ENCODE data around the gene COL4A3.

Gene COL4A3

GRCh38 chr2:227312579-227312978 lies 148.2 kb downstream of the COL4A3 start:
- H2BK5ac ChIP-seq (ENCODE audit: low read depth, low read length, poor library complexity, severe bottlenecking) = no peak overlapping the region
- H3K36me3 ChIP-seq (ENCODE audit: control insufficient read depth in 1 of 2, insufficient read depth in 2 of 2, low read depth in 1 of 2, low read length in 2 of 2) = no peaks in the 10 kb centered on the region
- no peak overlapping the region for H3K14ac ChIP-seq (ENCODE audit: low read length in 2 of 2)
- no peak overlapping the region for H2AK5ac ChIP-seq (ENCODE audit: low read length, severe bottlenecking)
- H3K4me2 ChIP-seq (ENCODE audit: low read length, poor library complexity, severe bottlenecking) = no peak overlapping the region
- H3K4ac ChIP-seq (ENCODE audit: low read depth in 1 of 2, low read length in 2 of 2) = no peak overlapping the region
- H2AFZ ChIP-seq (ENCODE audit: low read depth, low read length) = no peak overlapping the region
- H3K9ac ChIP-seq (ENCODE audit: low read length) = no peak overlapping the region
- no peak overlapping the region for H3K18ac ChIP-seq (ENCODE audit: low read depth in 1 of 2, low read length in 2 of 2)
- H3K4me3 ChIP-seq (ENCODE audit: insufficient read depth in 1 of 2, low read depth in 1 of 2, low read length in 2 of 2) = no peak overlapping the region
- H3K9me3 ChIP-seq (ENCODE audit: control insufficient read depth, low read length) = no peaks in the 10 kb centered on the region
- H3K4me1 ChIP-seq (ENCODE audit: control insufficient read depth, insufficient read depth, low read depth, low read length) = peaks cover 4% of the 10 kb centered on the region
- no peak for DNase-seq
- no CpG with 5 or more reads among the region's 2 CpGs for WGBS
- H4K8ac ChIP-seq (ENCODE audit: low read length) = no peak overlapping the region
- H2BK12ac ChIP-seq (ENCODE audit: low read length in 2 of 2) = no peak overlapping the region
- H3K23ac ChIP-seq (ENCODE audit: low read length in 2 of 2) = no peak overlapping the region
- no peaks in the 10 kb centered on the region for H3K27me3 ChIP-seq (ENCODE audit: control insufficient read depth in 1 of 2, insufficient read depth in 1 of 2, low read length in 2 of 2)
- no peak overlapping the region for H3K27ac ChIP-seq (ENCODE audit: low read length, poor library complexity, severe bottlenecking)
- H4K91ac ChIP-seq (ENCODE audit: low read length) = no peak overlapping the region
- H3K79me1 ChIP-seq (replicated peaks; ENCODE audit: low read length, poor library complexity, severe bottlenecking) = no peaks in the 10 kb centered on the region
- H2BK15ac ChIP-seq (ENCODE audit: low read depth, poor library complexity, severe bottlenecking) = no peak overlapping the region
- H2BK120ac ChIP-seq (ENCODE audit: low read depth, low read length) = no peak overlapping the region

- Histone ChIP-seq H2BK12ac (ENCODE audit: low read length in 2 of 2) (no peak overlapping the region), H3K14ac (ENCODE audit: low read length in 2 of 2) (no peak overlapping the region), H3K27me3 (ENCODE audit: control insufficient read depth in 1 of 2, insufficient read depth in 1 of 2, low read length in 2 of 2) (no peaks in the 10 kb centered on the region), H3K4me2 (ENCODE audit: low read length, poor library complexity, severe bottlenecking) (no peak overlapping the region), H3K4me1 (ENCODE audit: control insufficient read depth, insufficient read depth, low read depth, low read length) (peaks cover 4% of the 10 kb centered on the region), H3K27ac (ENCODE audit: low read length, poor library complexity, severe bottlenecking) (no peak overlapping the region), H3K18ac (ENCODE audit: low read depth in 1 of 2, low read length in 2 of 2) (no peak overlapping the region), H2BK15ac (ENCODE audit: low read depth, poor library complexity, severe bottlenecking) (no peak overlapping the region), H2AK5ac (ENCODE audit: low read length, severe bottlenecking) (no peak overlapping the region), H4K8ac (ENCODE audit: low read length) (no peak overlapping the region), H3K9me3 (ENCODE audit: control insufficient read depth, low read length) (no peaks in the 10 kb centered on the region), H3K36me3 (ENCODE audit: control insufficient read depth in 1 of 2, insufficient read depth in 2 of 2, low read depth in 1 of 2, low read length in 2 of 2) (no peaks in the 10 kb centered on the region), H2AFZ (ENCODE audit: low read depth, low read length) (no peak overlapping the region), H4K91ac (ENCODE audit: low read length) (no peak overlapping the region), H3K4me3 (ENCODE audit: insufficient read depth in 1 of 2, low read depth in 1 of 2, low read length in 2 of 2) (no peak overlapping the region), H3K23ac (ENCODE audit: low read length in 2 of 2) (no peak overlapping the region), H2BK5ac (ENCODE audit: low read depth, low read length, poor library complexity, severe bottlenecking) (no peak overlapping the region), H3K79me1 (replicated peaks; ENCODE audit: low read length, poor library complexity, severe bottlenecking) (no peaks in the 10 kb centered on the region), H3K4ac (ENCODE audit: low read depth in 1 of 2, low read length in 2 of 2) (no peak overlapping the region), H3K9ac (ENCODE audit: low read length) (no peak overlapping the region), H2BK120ac (ENCODE audit: low read depth, low read length) (no peak overlapping the region)
- no peak for DNase-seq
- 83% methylated on average over 1 of the region's 1 CpG for WGBS
Observed at GRCh38 chr2:227313310-227313709, 148.9 kb downstream of the COL4A3 start.

- Histone ChIP-seq H3K4ac (ENCODE audit: low read depth in 1 of 2, low read length in 2 of 2) (no peak overlapping the region), H3K36me3 (ENCODE audit: control insufficient read depth in 1 of 2, insufficient read depth in 2 of 2, low read depth in 1 of 2, low read length in 2 of 2) (peaks cover 0 to 6% of the 10 kb centered on the region in 2 experiments), H3K9me3 (ENCODE audit: control insufficient read depth, low read length) (no peaks in the 10 kb centered on the region), H2AK5ac (ENCODE audit: low read length, severe bottlenecking) (no peak overlapping the region), H3K9ac (ENCODE audit: low read length) (no peak overlapping the region), H3K4me2 (ENCODE audit: low read length, poor library complexity, severe bottlenecking) (no peak overlapping the region), H3K14ac (ENCODE audit: low read length in 2 of 2) (no peak overlapping the region), H2BK5ac (ENCODE audit: low read depth, low read length, poor library complexity, severe bottlenecking) (no peak overlapping the region), H2BK15ac (ENCODE audit: low read depth, poor library complexity, severe bottlenecking) (no peak overlapping the region), H2AFZ (ENCODE audit: low read depth, low read length) (no peak overlapping the region), H2BK120ac (ENCODE audit: low read depth, low read length) (no peak overlapping the region), H3K18ac (ENCODE audit: low read depth in 1 of 2, low read length in 2 of 2) (no peak overlapping the region), H4K91ac (ENCODE audit: low read length) (no peak overlapping the region), H3K4me3 (ENCODE audit: insufficient read depth in 1 of 2, low read depth in 1 of 2, low read length in 2 of 2) (no peak overlapping the region), H4K8ac (ENCODE audit: low read length) (no peak overlapping the region), H3K27me3 (ENCODE audit: control insufficient read depth in 1 of 2, insufficient read depth in 1 of 2, low read length in 2 of 2) (no peaks in the 10 kb centered on the region), H3K4me1 (ENCODE audit: control insufficient read depth, insufficient read depth, low read depth, low read length) (peaks cover 2% of the 10 kb centered on the region), H3K27ac (ENCODE audit: low read length, poor library complexity, severe bottlenecking) (no peak overlapping the region), H3K79me1 (replicated peaks; ENCODE audit: low read length, poor library complexity, severe bottlenecking) (peaks cover 3% of the 10 kb centered on the region), H2BK12ac (ENCODE audit: low read length in 2 of 2) (no peak overlapping the region), H3K23ac (ENCODE audit: low read length in 2 of 2) (no peak overlapping the region)
- no peak for DNase-seq
- WGBS = 70% methylated on average over 2 of the region's 2 CpGs
Observed at GRCh38 chr2:227317834-227318233, 153.4 kb downstream of the COL4A3 start.

- WGBS = 91% methylated on average over 32 of the region's 33 CpGs
Observed at GRCh38 chr2:227320305-227321094, 156.1 kb downstream of the COL4A3 start.

More at GRCh38 chr2:227320305-227321094, 156.1 kb downstream of the COL4A3 start:
- Histone ChIP-seq H3K4me1 (ENCODE audit: control insufficient read depth, insufficient read depth, low read depth, low read length) (peaks cover 2% of the 10 kb centered on the region), H3K36me3 (ENCODE audit: control insufficient read depth in 1 of 2, insufficient read depth in 2 of 2, low read depth in 1 of 2, low read length in 2 of 2) (peaks cover 0 to 6% of the 10 kb centered on the region in 2 experiments), H3K27ac (ENCODE audit: low read length, poor library complexity, severe bottlenecking) (no peak overlapping the region), H3K79me1 (replicated peaks; ENCODE audit: low read length, poor library complexity, severe bottlenecking) (peaks cover 7% of the 10 kb centered on the region), H2BK15ac (ENCODE audit: low read depth, poor library complexity, severe bottlenecking) (no peak overlapping the region), H3K18ac (ENCODE audit: low read depth in 1 of 2, low read length in 2 of 2) (no peak overlapping the region), H3K14ac (ENCODE audit: low read length in 2 of 2) (no peak overlapping the region), H2AK5ac (ENCODE audit: low read length, severe bottlenecking) (no peak overlapping the region), H3K27me3 (ENCODE audit: control insufficient read depth in 1 of 2, insufficient read depth in 1 of 2, low read length in 2 of 2) (no peaks in the 10 kb centered on the region), H3K9ac (ENCODE audit: low read length) (no peak overlapping the region), H4K91ac (ENCODE audit: low read length) (no peak overlapping the region), H3K9me3 (ENCODE audit: control insufficient read depth, low read length) (no peaks in the 10 kb centered on the region), H3K4ac (ENCODE audit: low read depth in 1 of 2, low read length in 2 of 2) (no peak overlapping the region), H2BK120ac (ENCODE audit: low read depth, low read length) (no peak overlapping the region), H3K4me3 (ENCODE audit: insufficient read depth in 1 of 2, low read depth in 1 of 2, low read length in 2 of 2) (no peak overlapping the region), H4K8ac (ENCODE audit: low read length) (no peak overlapping the region), H2BK5ac (ENCODE audit: low read depth, low read length, poor library complexity, severe bottlenecking) (no peak overlapping the region), H2BK12ac (ENCODE audit: low read length in 2 of 2) (no peak overlapping the region), H3K23ac (ENCODE audit: low read length in 2 of 2) (no peak overlapping the region), H2AFZ (ENCODE audit: low read depth, low read length) (no peak overlapping the region), H3K4me2 (ENCODE audit: low read length, poor library complexity, severe bottlenecking) (no peak overlapping the region)
- no peak for DNase-seq

All from mesenchymal stem cell (in vitro differentiated cells and primary cell).